Neural cell (in vitro differentiated cells): Measurements from ENCODE around the gene NT5E. TPM values are rescaled to one million over a fixed set of nuclear protein-coding genes. Genes with fewer than 3 reads are reported as not detected.
A peak's percentile ranks its signal among the peaks of the same experiment; 100 is the strongest.

Experiments
- H2AFZ ChIP-seq: fragments of 200-600, 300-800 bp; sonication (generic), shearing (Covaris generic); 2 replicates; pipeline ENCODE4 v1.6.0; 2014; ENCODE audit warnings: low read depth, mild to moderate bottlenecking, antibody characterized with exemption, low read length, moderate library complexity
- H3F3A ChIP-seq: fragments of 200-600 bp; shearing (Covaris generic); 2 replicates; pipeline ENCODE4 v1.6.1; 2016; ENCODE audit warnings: mild to moderate bottlenecking, moderate library complexity, mixed read lengths, antibody characterized with exemption, low read length; ENCODE audit not compliant: insufficient read depth, poor library complexity, severe bottlenecking
- H3K27ac ChIP-seq: fragments of 200-600, 300-800 bp; sonication (generic), shearing (Covaris generic); 2 replicates; pipeline ENCODE4 v1.5.1; 2014; ENCODE audit warnings: mild to moderate bottlenecking, low read length, moderate library complexity
- H3K27me3 ChIP-seq: fragments of 300-800, 200-600 bp; sonication (generic), shearing (Covaris generic); 2 replicates; pipeline ENCODE4 v1.6.0; 2014; ENCODE audit warnings: mild to moderate bottlenecking, low read depth, low read length, moderate library complexity; ENCODE audit not compliant: insufficient read depth
- H3K36me3 ChIP-seq: fragments of 300-800, 200-600 bp; sonication (generic), shearing (Covaris generic); 2 replicates; pipeline ENCODE4 v1.5.1; 2014; ENCODE audit warnings: mild to moderate bottlenecking, antibody characterized with exemption, low read length, moderate library complexity; ENCODE audit not compliant: insufficient read depth
- H3K4me2 ChIP-seq: fragments of 300-800, 200-600 bp; sonication (generic), shearing (Covaris generic); 2 replicates; pipeline ENCODE4 v1.6.0; 2014; ENCODE audit warnings: mild to moderate bottlenecking, low read length
- H3K4me3 ChIP-seq: fragments of 300-800, 200-600 bp; sonication (generic), shearing (Covaris generic); 2 replicates; pipeline ENCODE4 v1.5.1; 2014; ENCODE audit warnings: mild to moderate bottlenecking, low read length, moderate library complexity
- H3K79me2 ChIP-seq: fragments of 200-600 bp; shearing (Covaris generic); replicated peaks from 2 replicates; pipeline ENCODE4 v1.6.0; 2014; ENCODE audit warnings: mild to moderate bottlenecking, low read length, moderate library complexity; ENCODE audit not compliant: insufficient read depth
- H3K9ac ChIP-seq: fragments of 300-800, 200-600 bp; sonication (generic), shearing (Covaris generic); 2 replicates; pipeline ENCODE4 v1.6.1; 2016; ENCODE audit warnings: mild to moderate bottlenecking, low read length, mixed read lengths
- H3K9me2 ChIP-seq: fragments of 200-600 bp; shearing (Covaris generic); 2 replicates; pipeline ENCODE4 v1.6.1; 2016; ENCODE audit warnings: mild to moderate bottlenecking, low read length, mixed read lengths; ENCODE audit not compliant: insufficient read depth
- H3K9me3 ChIP-seq: fragments of 200-600, 300-800 bp; sonication (generic), shearing (Covaris generic); 2 replicates; pipeline ENCODE4 v1.6.1; 2016; ENCODE audit warnings: mild to moderate bottlenecking, mixed run types, low read length, moderate library complexity, mixed read lengths
- H4K20me1 ChIP-seq: fragments of 200-600 bp; shearing (Covaris generic); 2 replicates; pipeline ENCODE4 v1.6.1; 2016; ENCODE audit warnings: mild to moderate bottlenecking, mixed run types; ENCODE audit not compliant: insufficient read depth
- CTCF ChIP-seq: fragments of 450-650 bp; IDR thresholded peaks from 2 replicates; pipeline ENCODE4 v1.5.1; 2014; ENCODE audit warnings: antibody characterized with exemption, mild to moderate bottlenecking, moderate library complexity; ENCODE audit not compliant: poor library complexity, severe bottlenecking
- EP300 ChIP-seq: fragments of 450-650 bp; conservative IDR thresholded peaks from 2 replicates; pipeline ENCODE4 v1.6.1; 2014; ENCODE audit warnings: antibody characterized with exemption, mild to moderate bottlenecking, moderate library complexity; ENCODE audit not compliant: poor library complexity, severe bottlenecking
- EZH2 ChIP-seq: fragments of 200-600, 300-800 bp; shearing (Covaris generic), sonication (generic); IDR thresholded peaks from 2 replicates; pipeline ENCODE4 v1.6.1; 2014; ENCODE audit warnings: antibody characterized with exemption, low read length, borderline replicate concordance, mild to moderate bottlenecking; ENCODE audit not compliant: insufficient read depth, poor library complexity, severe bottlenecking
- MXI1 ChIP-seq: fragments of 450-650 bp; conservative IDR thresholded peaks from 2 replicates; pipeline ENCODE4 v1.6.1; 2014; ENCODE audit warnings: antibody characterized with exemption, mild to moderate bottlenecking; ENCODE audit not compliant: poor library complexity, severe bottlenecking
- POLR2AphosphoS5 ChIP-seq: IDR thresholded peaks from 2 replicates; pipeline ENCODE4 v1.6.1; 2012
- RAD21 ChIP-seq: fragments of 450-650 bp; conservative IDR thresholded peaks from 2 replicates; pipeline ENCODE4 v1.6.1; 2014; ENCODE audit warnings: antibody characterized with exemption, mild to moderate bottlenecking, moderate library complexity
- REST ChIP-seq: IDR thresholded peaks from 2 replicates; pipeline ENCODE4 v1.6.1; 2012; ENCODE audit warnings: borderline replicate concordance
- SMC3 ChIP-seq: fragments of 450-650 bp; conservative IDR thresholded peaks from 2 replicates; pipeline ENCODE4 v1.6.1; 2014; ENCODE audit warnings: antibody characterized with exemption, mild to moderate bottlenecking, moderate library complexity; ENCODE audit not compliant: poor library complexity
- TAF1 ChIP-seq: IDR thresholded peaks from 2 replicates; pipeline ENCODE4 v1.6.1; 2012; ENCODE audit warnings: low read depth
- polyA plus RNA-seq: library from polyadenylated mRNA; depleted of rRNA; stranded (reverse); fragments of >200 nt; gene quantifications from 2 replicates; pipeline ENCODE4 v1.2.3, GENCODE V29; 2014

The NT5E gene
- polyA plus RNA-seq, 1 donor from 2014 or later: not detected

DNA sequence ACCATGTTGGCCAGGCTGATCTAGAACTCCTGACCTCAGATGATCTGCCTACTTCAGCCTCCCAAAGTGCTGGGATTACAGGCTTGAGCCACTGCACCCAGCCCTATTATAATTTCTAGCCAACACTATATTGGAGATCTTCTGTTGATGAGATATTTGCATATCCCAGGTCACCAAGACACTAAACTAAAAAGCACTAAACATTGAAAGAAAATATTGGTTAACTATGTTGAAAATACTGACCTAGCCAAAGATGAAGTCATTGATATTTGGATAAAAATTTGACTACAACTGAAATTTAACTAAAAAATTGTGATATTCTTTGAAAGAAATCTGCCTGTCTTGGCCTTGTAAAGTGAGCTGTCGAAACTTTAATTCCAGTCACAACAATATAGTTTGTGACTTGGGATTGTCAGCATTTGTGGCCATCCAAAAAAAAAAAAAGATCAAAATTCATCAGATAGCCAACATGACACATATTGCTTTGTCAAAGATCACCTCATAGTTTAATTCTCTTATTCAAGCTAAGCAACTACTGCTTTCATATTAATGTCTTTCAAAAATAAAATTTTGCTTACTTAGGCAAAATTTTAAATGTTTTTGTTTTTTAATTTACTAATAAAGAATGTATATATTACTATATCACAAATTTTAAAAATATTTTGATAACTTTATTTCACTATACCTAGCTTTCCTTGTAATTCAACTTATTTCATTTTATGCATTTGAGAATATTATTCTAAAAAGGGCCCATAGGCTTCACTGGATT is 6.3 kb upstream of the NT5E start:
- H3K27me3 ChIP-seq: peaks cover 16% of the 10 kb centered on the region
- H3K9me2 ChIP-seq: no peaks in the 10 kb centered on the region
- no peaks in the 10 kb centered on the region for H4K20me1 ChIP-seq
- H3K4me2 ChIP-seq: no peak overlapping the region
- no peaks in the 10 kb centered on the region for H3K9me3 ChIP-seq
- no peak overlapping the region for H3K9ac ChIP-seq
- no peaks in the 10 kb centered on the region for H3F3A ChIP-seq
- no peak overlapping the region for H3K4me3 ChIP-seq
- no peaks in the 10 kb centered on the region for H3K79me2 ChIP-seq
- TF ChIP-seq SMC3 (no peak), EP300 (no peak), REST (no peak)
- H2AFZ ChIP-seq: no peak overlapping the region
- no peaks in the 10 kb centered on the region for H3K36me3 ChIP-seq
- no peak overlapping the region for H3K27ac ChIP-seq

GRCh38 chr6:85449388-85449817 is 480 bp upstream of the NT5E start:
- Histone ChIP-seq H3K27me3 (peaks cover 62% of the 10 kb centered on the region), H3F3A (no peaks in the 10 kb centered on the region), H3K4me3 (peak overlapping the region; percentile 77), H2AFZ (peak overlapping the region; percentile 37), H3K79me2 (no peaks in the 10 kb centered on the region), H3K36me3 (no peaks in the 10 kb centered on the region), H3K9ac (peak overlapping the region; percentile 36), H3K27ac (no peak overlapping the region), H4K20me1 (no peaks in the 10 kb centered on the region), H3K4me2 (peak overlapping the region; percentile 52), H3K9me2 (no peaks in the 10 kb centered on the region), H3K9me3 (no peaks in the 10 kb centered on the region)
- no peak for TF ChIP-seq REST
- TF ChIP-seq POLR2AphosphoS5: no peak
- TF ChIP-seq MXI1: no peak
- no peak for TF ChIP-seq EP300
- no peak for TF ChIP-seq CTCF
- no peak for TF ChIP-seq TAF1
- no peak for TF ChIP-seq EZH2
- no peak for TF ChIP-seq SMC3
- no peak for TF ChIP-seq RAD21
